GM12878 (cell line): Measurements from ENCODE around the gene PTPRD. TPM values are rescaled to one million over a fixed set of nuclear protein-coding genes. Genes with fewer than 3 reads are reported as not detected.

Experiments used
- ATAC-seq: fragments of 200-7000 bp; cut with Tn5 transposase; 3 replicates; pipeline ENCODE4 v1.9.1; 2020; ENCODE audit warnings: mild to moderate bottlenecking, moderate library complexity
- BruUV-seq: library from RNA; stranded (reverse); fragments of 400-500 nt; replicated peaks from 2 replicates; lab custom pipeline; 2021; lab: Mats Ljungman, UMichigan
- CTCF ChIA-PET: fragments of 300-600 bp; sonication (Branson Sonifier 250); formaldehyde crosslinking; extraction: SDS; loops from one replicate; lab custom pipeline; 2021; ENCODE audit warnings: inconsistent platforms; lab: Yijun Ruan, JAX
- POLR2A ChIA-PET: fragments of 350-600 bp; formaldehyde crosslinking; extraction: SDS; loops from one replicate; lab custom pipeline; 2021; ENCODE audit warnings: inconsistent platforms; lab: Charles Lee
- RAD21 ChIA-PET: fragments of 300-600 bp; sonication (Branson Sonifier 250); formaldehyde crosslinking; loops from one replicate; lab custom pipeline; 2023; ENCODE audit warnings: antibody characterized with exemption; ENCODE audit not compliant: unreplicated experiment; lab: Charles Lee
- SMC1A ChIA-PET: fragments of 300-600 bp; sonication (Branson Sonifier 250); formaldehyde crosslinking; loops from one replicate; lab custom pipeline; 2023; ENCODE audit not compliant: unreplicated experiment, uncharacterized antibody; lab: Charles Lee
- DNase-seq: peaks from one replicate; pipeline ENCODE4 v3.0.0-alpha.2; 2011; ENCODE audit warnings: low read depth, low spot score
- FAIRE-seq: peaks from 3 replicates; lab custom pipeline; 2011; peaks lifted over from hg19 to GRCh38; lab: Jason Lieb, UNC
- H2AFZ ChIP-seq: 2 replicates; pipeline ENCODE4 v1.6.0; 2011; ENCODE audit warnings: low read depth, low read length, control low read depth; ENCODE audit not compliant: control insufficient read depth
- H3K27ac ChIP-seq: 2 replicates; pipeline ENCODE4 v1.5.1; 2011; ENCODE audit warnings: control low read depth; ENCODE audit not compliant: control insufficient read depth, insufficient read depth
- H3K27me3 ChIP-seq, 2 experiments: replicated peaks in 1 of 2; 2 replicates each; pipeline versions ENCODE4 v1.6.0 to v1.6.1; 2011; ENCODE audit warnings: low read length in 1 of 2; ENCODE audit not compliant: control insufficient read depth in 2 of 2, insufficient read depth in 2 of 2
- H3K36me3 ChIP-seq, 2 experiments: 2 replicates each; pipeline ENCODE4 v1.5.1; 2011; ENCODE audit warnings: low read length in 1 of 2; ENCODE audit not compliant: control insufficient read depth in 2 of 2, insufficient read depth in 2 of 2
- H3K4me1 ChIP-seq: 2 replicates; pipeline ENCODE4 v1.6.1; 2011; ENCODE audit warnings: mild to moderate bottlenecking, low read length, moderate library complexity, mixed read lengths; ENCODE audit not compliant: control insufficient read depth, insufficient read depth
- H3K4me2 ChIP-seq: 2 replicates; pipeline ENCODE4 v1.6.0; 2011; ENCODE audit warnings: control low read depth; ENCODE audit not compliant: control insufficient read depth, insufficient read depth
- H3K4me3 ChIP-seq: fragments of 200-600 bp; sonication (generic); 2 replicates; pipeline ENCODE4 v1.5.1; 2016
- H3K79me2 ChIP-seq: 2 replicates; pipeline ENCODE4 v1.6.0; 2011; ENCODE audit warnings: low read length; ENCODE audit not compliant: control insufficient read depth, insufficient read depth
- H3K9ac ChIP-seq: 2 replicates; pipeline ENCODE4 v1.8.0; 2011; ENCODE audit warnings: low read length, control low read depth, mixed read lengths; ENCODE audit not compliant: control insufficient read depth, insufficient read depth
- H3K9me3 ChIP-seq: replicated peaks from 3 replicates; pipeline ENCODE4 v1.5.1; 2011; ENCODE audit warnings: mild to moderate bottlenecking, low read length; ENCODE audit not compliant: control insufficient read depth, insufficient read depth
- H4K20me1 ChIP-seq: 2 replicates; pipeline ENCODE4 v1.6.0; 2011; ENCODE audit not compliant: control insufficient read depth, insufficient read depth
- ESRRA ChIP-seq: IDR thresholded peaks from 2 replicates; pipeline ENCODE4 v1.6.1; 2012; ENCODE audit warnings: mild to moderate bottlenecking, low read length, improper control_type of control experiment
- POLR2AphosphoS2 ChIP-seq: IDR thresholded peaks from 2 replicates; pipeline ENCODE4 v1.6.1; 2011; ENCODE audit warnings: low read depth, mild to moderate bottlenecking, low read length, improper control_type of control experiment, moderate library complexity
- RUNX3 ChIP-seq: IDR thresholded peaks from 2 replicates; pipeline ENCODE4 v1.6.1; 2012; ENCODE audit warnings: low read length, inconsistent platforms
- SP1 ChIP-seq: IDR thresholded peaks from one replicate; pipeline ENCODE4 v1.6.1; 2011; ENCODE audit warnings: low read depth, low read length
- WGBS: methylation state at CpG from one replicate; pipeline ENCODE4 v1.1.6; 2016; ENCODE audit warnings: low lambda C conversion rate; ENCODE audit not compliant: insufficient replicate concordance, insufficient coverage; ENCODE audit errors: missing lambda C conversion rate; 5-methylcytosine and 5-hydroxymethylcytosine counted together
- in situ Hi-C: fragments of 300-500 bp; cut with MboI; formaldehyde crosslinking; loops from 9 replicates; pipeline ENCODE4 v1.14.3; 2018; ENCODE audit warnings: mixed read lengths
- intact Hi-C: fragments of 100-400 bp; cut with micrococcal nuclease; formaldehyde crosslinking; loops from one replicate; pipeline ENCODE4 v1.14.2; 2022; ENCODE audit not compliant: unreplicated experiment
- polyA plus RNA-seq, 11 experiments: library from polyadenylated mRNA; depleted of rRNA in 4 of 11; unstranded in 6 of 11; stranded (reverse) in 5 of 11; fragments of >200 nt; fragmentation: Nextera tagmentation in 4 of 11; fragmentation: Illumina TruSeq in 1 of 11; extraction: Ambion mirVana in 4 of 11; extraction: Trizol in 1 of 11; gene quantifications; 1 replicate in 1 of 11; 2 replicates in 10 of 11; pipeline versions ENCODE4 v1.2.1 to v1.2.3, GENCODE V29; 2011 to 2016; ENCODE audit warnings: inconsistent platforms in 2 of 11, missing spikeins in 2 of 11, low read depth in 1 of 11
- total RNA-seq, 4 experiments: library from RNA; depleted of rRNA in 3 of 4; stranded (reverse); fragments of >200 nt in 3 of 4; fragmentation: Illumina TruSeq in 1 of 4; extraction: Trizol in 1 of 4; gene quantifications; 2 replicates each; pipeline versions ENCODE4 v1.2.1 to v1.2.3, GENCODE V29; 2013 to 2021
- TF ChIP-seq, protein P1 (sequence below): fragments of 450-650 bp; IDR thresholded peaks from 2 replicates; pipeline ENCODE4 v1.6.1; 2018; ENCODE audit warnings: mild to moderate bottlenecking, low read depth, moderate library complexity; ENCODE audit not compliant: partially characterized antibody
- TF ChIP-seq, protein P2 (sequence below): fragments of 450-650 bp; IDR thresholded peaks from 2 replicates; pipeline ENCODE4 v1.6.1; 2016; ENCODE audit warnings: mild to moderate bottlenecking
- TF ChIP-seq, protein P3 (sequence below): IDR thresholded peaks from 2 replicates; pipeline ENCODE4 v1.6.1; 2011; ENCODE audit warnings: borderline replicate concordance, low read depth, mild to moderate bottlenecking, moderate library complexity, low read length; ENCODE audit not compliant: insufficient read depth, poor library complexity, severe bottlenecking

Gene PTPRD
- total and polyA plus RNA-seq, 10 of the 15 experiments (the other 5 are each of a cell fraction or from before 2014, with no cell fraction given): under 0.01 to 0.05 (median 0.01) TPM; not detected in 7

DNA sequence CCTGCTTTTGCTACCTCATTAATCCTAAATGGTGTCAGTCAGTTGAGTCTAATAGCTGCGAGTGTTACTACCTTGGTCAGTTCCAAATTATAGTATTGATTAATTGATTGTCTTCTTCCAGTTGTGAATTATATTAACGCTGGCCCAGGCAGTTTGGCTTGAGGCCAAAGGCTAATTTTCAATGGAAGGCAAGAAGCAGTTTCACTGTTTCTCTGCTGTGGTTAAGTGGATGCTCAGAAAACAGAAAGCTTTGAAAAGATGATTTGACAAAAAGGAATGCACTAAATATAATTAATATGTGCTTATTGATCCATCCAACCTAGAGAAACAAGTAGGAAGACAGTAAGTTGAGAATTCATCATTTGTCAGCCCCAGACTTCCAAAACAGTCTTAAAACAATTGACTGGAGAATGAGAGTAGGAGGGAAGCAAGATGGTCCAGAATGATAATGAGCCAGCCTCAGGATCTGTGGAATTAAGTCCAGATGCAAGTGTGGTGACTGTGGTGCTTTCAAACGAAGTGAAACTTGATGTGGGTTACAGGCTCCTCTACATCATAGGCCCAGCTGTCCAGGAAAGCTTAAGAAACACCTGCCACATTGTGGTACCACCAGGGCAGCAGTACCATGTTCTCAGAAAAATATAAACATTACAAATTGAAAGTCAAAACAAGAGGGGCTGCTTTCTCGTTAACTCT lies 1442.2 kb downstream of the PTPRD start:
- ChIA-PET SMC1A (no interaction called here), CTCF (no interaction called here), RAD21 (no interaction called here), POLR2A (no interaction called here)
- TF ChIP-seq POLR2AphosphoS2 (no peak), ESRRA (no peak), RUNX3 (no peak), SP1 (no peak)
- TF ChIP-seq, protein P1, sequence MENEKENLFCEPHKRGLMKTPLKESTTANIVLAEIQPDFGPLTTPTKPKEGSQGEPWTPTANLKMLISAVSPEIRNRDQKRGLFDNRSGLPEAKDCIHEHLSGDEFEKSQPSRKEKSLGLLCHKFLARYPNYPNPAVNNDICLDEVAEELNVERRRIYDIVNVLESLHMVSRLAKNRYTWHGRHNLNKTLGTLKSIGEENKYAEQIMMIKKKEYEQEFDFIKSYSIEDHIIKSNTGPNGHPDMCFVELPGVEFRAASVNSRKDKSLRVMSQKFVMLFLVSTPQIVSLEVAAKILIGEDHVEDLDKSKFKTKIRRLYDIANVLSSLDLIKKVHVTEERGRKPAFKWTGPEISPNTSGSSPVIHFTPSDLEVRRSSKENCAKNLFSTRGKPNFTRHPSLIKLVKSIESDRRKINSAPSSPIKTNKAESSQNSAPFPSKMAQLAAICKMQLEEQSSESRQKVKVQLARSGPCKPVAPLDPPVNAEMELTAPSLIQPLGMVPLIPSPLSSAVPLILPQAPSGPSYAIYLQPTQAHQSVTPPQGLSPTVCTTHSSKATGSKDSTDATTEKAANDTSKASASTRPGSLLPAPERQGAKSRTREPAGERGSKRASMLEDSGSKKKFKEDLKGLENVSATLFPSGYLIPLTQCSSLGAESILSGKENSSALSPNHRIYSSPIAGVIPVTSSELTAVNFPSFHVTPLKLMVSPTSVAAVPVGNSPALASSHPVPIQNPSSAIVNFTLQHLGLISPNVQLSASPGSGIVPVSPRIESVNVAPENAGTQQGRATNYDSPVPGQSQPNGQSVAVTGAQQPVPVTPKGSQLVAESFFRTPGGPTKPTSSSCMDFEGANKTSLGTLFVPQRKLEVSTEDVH: no peak
- TF ChIP-seq, protein P2, sequence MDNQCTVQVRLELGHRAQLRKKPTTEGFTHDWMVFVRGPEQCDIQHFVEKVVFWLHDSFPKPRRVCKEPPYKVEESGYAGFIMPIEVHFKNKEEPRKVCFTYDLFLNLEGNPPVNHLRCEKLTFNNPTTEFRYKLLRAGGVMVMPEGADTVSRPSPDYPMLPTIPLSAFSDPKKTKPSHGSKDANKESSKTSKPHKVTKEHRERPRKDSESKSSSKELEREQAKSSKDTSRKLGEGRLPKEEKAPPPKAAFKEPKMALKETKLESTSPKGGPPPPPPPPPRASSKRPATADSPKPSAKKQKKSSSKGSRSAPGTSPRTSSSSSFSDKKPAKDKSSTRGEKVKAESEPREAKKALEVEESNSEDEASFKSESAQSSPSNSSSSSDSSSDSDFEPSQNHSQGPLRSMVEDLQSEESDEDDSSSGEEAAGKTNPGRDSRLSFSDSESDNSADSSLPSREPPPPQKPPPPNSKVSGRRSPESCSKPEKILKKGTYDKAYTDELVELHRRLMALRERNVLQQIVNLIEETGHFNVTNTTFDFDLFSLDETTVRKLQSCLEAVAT: no peak
- TF ChIP-seq, protein P3, sequence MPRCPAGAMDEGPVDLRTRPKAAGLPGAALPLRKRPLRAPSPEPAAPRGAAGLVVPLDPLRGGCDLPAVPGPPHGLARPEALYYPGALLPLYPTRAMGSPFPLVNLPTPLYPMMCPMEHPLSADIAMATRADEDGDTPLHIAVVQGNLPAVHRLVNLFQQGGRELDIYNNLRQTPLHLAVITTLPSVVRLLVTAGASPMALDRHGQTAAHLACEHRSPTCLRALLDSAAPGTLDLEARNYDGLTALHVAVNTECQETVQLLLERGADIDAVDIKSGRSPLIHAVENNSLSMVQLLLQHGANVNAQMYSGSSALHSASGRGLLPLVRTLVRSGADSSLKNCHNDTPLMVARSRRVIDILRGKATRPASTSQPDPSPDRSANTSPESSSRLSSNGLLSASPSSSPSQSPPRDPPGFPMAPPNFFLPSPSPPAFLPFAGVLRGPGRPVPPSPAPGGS: no peak
- WGBS: 4% methylated on average over 4 of the region's 4 CpGs
- in situ Hi-C loops (no loop called here), intact Hi-C loops (no loop called here)
- Histone ChIP-seq H3K9me3 (no peaks in the 10 kb centered on the region), H3K4me3 (no peak overlapping the region), H4K20me1 (no peaks in the 10 kb centered on the region), H3K27me3 (no peaks in the 10 kb centered on the region; a peak in 1 of 4 replicates), H3K4me2 (no peak overlapping the region), H3K79me2 (no peaks in the 10 kb centered on the region), H3K27ac (no peak overlapping the region), H3K4me1 (no peaks in the 10 kb centered on the region), H3K36me3 (no peaks in the 10 kb centered on the region), H3K9ac (no peak overlapping the region), H2AFZ (no peak overlapping the region)
- DNase-seq (no peak), ATAC-seq (no peak), FAIRE-seq (no peak)
- BruUV-seq: no TSS peak
